HG02840 (cell line): Measurements from ENCODE around the gene TBC1D28.
"Not testable (repeated sequence)": the region's sequence is repeated elsewhere in the genome, so short reads cannot be mapped to it uniquely, and the experiment has no call there.

ENCODE experiments used
- ATAC-seq: cut with Tn5 transposase; IDR thresholded peaks from one replicate; pipeline ENCODE4 v1.9.1; 2021; ENCODE audit warnings: mild to moderate bottlenecking, moderate library complexity, moderate number of reproducible peaks; ENCODE audit not compliant: unreplicated experiment, low FRiP score

TBC1D28 gene

DNA sequence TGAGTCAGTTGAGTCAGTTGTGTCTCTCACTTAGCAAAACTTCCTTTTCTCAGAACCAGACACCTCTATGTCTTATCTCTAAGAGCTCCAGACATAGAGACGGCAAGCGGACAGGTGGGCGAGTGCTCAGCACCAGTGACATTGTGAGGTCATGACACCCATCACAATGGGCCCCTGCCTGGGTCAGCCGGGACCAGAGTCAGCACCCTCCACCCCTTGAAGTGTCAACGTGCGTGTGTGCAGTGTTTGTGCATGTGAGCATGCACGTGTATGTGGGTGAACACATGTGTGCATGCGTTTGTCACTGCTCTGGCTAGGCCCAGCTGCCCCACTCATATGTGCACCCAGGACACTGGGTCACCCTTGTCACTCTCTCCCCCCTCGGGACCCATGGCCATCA is at the start of gene TBC1D28:
Gene TBC1D28, minus strand, starts transcription at position 101 of the 400 bp plus-strand sequence. CDS start 3,039 bp downstream, outside the sequence.
- not testable (repeated sequence) for ATAC-seq

DNA sequence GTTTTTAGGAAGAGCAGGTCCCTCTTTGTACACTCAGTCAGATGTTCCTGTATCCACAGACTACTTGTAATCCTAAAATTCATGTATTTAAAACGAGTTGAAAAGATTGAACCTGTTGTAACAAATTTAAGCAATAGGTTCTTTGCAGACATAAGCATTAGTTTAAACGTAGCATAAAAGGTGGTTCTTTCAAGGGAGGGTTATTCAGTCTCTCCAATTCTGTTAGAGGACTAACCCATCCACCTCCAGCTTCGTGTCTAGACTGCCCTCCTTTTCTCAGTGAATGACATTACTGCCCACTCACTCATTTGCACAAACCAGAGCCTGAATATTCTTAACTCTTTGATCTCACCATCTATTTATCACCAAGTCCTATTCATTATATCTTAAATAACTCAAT is 38.5 kb upstream of the TBC1D28 start:
- not testable (repeated sequence) for ATAC-seq

DNA sequence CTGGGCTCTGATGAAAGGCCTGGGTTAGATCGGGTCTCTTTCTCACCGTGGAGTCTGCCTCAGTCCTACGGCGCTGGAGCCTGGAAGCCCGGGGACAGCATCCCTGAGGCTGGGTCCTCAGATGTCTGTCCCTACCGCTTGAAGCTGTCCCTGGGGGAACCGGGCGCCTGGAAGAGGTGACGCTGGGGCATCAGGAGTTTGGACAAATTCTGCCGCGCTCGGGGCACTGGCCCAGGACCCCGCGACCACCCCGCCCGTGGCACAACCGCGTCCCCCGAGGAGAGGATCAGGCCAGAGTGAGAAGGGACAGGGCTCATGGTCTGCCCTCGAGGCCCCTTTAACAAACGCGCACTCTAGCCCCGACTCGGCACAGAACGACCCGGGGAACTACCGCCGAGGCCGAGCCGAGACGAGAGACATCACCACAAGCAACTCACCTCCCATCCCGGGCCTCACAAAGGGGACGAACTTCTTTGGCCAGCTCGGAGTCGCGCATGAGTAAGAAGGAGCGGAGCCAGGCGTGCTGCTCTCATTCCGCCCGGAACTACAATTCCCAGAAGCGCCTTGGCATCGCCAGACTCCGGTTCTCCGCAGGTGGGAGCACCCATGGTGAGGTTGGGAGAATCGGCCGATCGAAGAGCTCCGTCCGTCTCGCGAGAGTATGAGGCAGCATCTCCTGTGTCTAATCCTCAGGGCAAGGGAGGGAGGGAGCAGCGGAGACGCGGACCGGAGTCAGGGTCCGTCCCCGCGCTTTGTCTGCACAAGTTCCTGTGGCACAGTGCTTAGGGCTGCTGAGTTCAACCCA is 37.8 kb upstream of the TBC1D28 start, which contains the start of gene FOXO3B:
Gene FOXO3B, minus strand, starts transcription at position 548 of the 805 bp plus-strand sequence. CDS start 663 bp downstream, outside the sequence.
- peak; percentile 95 for ATAC-seq

DNA sequence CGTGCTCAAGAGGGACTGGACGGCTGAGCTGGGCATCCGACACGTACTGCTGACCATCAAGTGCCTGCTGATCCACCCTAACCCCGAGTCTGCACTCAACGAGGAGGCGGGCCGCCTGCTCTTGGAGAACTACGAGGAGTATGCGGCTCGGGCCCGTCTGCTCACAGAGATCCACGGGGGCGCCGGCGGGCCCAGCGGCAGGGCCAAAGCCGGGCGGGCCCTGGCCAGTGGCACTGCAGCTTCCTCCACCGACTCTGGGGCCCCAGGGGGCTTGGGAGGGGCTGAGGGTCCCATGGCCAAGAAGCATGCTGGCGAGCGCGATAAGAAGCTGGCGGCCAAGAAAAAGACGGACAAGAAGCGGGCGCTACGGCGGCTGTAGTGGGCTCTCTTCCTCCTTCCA is 33.2 kb upstream of the TBC1D28 start:
- not testable (repeated sequence) for ATAC-seq

DNA sequence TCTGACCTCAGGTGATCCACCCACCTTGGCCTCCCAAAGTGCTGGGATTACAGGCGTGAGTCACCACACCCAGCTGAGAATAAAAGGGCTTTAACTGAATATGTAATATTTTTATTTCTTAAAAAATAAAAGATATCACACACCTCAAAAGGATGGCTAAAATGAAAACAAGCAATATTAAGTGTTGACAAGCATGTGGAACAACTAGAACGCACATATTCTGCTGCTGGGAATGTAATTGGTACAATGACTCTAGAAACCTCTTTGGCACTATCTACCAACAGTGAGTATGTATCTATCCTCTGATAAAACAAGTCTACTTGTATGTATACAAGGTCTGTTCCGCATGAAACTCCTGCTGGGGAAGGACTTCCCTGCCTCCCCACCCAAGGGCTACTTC is 32.7 kb upstream of the TBC1D28 start:
- ATAC-seq, result not testable (repeated sequence)

DNA sequence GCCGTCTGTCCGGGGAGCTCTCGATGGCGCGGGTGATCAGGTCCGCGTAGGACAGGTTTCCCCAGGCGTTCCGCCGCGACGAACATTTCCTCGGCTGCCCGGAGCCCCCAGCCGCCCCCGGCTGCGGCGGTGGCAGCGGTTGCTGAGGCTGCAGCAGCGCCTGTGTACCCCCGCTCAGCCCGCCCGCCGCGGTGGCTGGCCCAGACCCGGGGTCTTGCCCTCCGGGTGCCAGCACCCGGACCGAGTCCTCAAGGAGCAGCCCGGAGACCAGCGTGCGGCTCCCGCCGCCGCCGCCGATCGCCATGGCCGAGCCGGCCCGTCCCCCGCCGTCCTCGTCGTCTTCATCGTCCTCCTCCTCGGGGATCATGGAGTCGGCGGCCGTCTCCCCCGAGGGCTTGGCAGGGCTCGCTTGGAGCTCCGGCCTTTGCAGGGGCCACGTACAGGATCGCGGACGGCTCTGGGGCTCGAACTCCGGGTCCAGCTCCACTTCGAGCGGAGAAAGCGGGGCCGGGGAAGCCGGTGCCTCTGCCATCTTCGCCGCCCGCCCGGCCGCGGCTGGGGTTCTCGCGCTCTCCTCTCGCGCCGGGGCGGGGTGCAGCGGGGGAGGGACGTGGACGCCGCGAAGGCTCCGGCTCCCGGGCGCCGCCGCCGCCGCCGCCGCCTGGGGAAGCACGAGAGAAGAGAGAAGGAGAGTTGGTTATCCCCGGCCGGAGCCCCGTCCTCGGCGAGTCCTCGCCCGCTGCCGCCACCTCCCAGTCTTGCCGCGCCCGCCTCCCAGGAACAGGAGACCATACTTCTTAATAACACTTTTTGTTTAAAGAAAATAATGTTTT is 28.4 kb upstream of the TBC1D28 start:
- not testable (repeated sequence) for ATAC-seq

DNA sequence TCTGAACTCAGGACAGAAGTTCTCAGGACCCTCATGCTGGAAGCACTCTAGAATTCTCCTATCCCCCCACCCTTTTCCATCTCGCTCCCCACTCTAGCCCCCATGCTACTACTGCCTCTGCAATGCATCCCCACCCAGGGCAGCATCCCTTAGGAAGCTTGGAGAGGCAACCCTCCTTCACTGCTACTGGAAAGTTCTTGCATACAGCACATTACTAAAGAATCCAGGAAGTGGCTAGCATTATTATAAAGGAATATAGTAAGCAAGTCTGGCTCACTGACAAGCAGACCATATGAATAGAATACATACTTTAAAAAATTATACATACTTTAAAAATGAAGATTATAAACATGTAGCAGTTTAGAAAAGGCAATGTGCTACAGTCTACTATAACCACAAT is 24.4 kb upstream of the TBC1D28 start:
- ATAC-seq, result not testable (repeated sequence)

DNA sequence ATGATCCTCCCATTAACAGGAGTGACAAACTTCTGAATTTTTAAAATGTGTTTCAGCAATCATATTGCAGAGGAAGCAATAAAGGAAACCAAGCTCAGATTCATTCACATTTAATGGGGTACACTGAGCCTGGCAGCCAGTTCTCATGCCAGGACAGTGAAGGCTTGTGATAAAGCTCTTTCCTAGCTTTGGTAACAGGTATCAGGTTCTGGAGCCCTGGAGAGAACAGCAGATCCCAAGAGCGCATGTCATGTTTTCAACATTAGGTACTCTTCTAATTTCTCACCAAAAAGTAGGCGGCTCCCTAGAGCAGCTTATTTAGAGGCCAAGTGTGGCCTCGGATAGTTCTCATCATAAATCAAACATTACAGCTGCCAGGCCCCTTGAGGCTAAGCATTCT is 23.3 kb upstream of the TBC1D28 start:
- ATAC-seq, result not testable (repeated sequence)

DNA sequence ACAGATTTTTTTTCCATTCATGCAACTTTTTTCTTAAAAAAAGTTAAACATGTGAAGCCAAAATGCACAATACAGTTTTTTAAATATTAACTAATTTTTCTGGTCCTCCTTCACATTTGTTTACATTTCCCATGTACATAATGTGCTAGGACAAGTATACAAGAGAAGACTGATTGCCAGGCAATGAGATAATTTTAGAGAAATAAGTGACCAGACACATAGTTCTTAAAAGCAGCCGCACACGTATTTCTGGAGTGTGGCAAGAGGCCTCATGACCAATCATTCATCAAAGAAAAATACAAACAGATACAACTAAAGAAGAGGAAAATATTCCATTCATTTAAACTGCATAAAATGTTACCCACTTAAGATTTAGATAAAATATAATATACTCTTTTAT is 22.1 kb upstream of the TBC1D28 start:
- not testable (repeated sequence) for ATAC-seq

DNA sequence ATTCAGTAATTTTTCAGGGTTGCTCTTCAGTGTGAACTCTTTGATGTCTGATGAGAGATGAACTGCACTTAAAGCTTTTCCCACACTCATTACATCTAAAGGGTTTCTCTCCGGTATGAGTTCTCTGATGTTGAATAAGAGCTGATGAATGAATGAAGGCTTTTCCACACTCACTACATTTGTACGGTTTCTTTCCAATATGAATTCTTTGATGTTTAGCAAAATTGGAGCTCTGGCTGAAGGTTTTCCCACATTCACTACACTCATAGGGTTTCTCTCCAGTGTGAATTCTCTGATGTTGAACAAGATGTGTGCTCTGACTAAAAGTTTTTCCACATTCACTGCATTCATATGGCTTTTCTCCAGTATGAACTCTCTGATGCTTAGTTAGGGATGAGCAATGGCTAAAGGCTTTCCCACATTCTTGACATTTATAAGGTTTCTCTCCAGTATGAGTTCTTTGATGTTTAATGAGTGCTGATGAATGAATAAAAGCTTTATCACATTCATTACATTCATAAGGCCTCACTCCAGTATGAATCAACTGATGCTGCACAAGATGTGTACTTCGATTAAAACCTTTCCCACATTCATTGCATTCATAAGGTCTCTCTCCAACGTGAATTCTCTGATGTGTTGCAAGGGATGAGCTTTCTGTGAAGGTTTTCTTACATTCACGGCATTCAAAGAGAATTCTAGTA is 17.9 kb upstream of the TBC1D28 start:
- ATAC-seq, result not testable (repeated sequence)

DNA sequence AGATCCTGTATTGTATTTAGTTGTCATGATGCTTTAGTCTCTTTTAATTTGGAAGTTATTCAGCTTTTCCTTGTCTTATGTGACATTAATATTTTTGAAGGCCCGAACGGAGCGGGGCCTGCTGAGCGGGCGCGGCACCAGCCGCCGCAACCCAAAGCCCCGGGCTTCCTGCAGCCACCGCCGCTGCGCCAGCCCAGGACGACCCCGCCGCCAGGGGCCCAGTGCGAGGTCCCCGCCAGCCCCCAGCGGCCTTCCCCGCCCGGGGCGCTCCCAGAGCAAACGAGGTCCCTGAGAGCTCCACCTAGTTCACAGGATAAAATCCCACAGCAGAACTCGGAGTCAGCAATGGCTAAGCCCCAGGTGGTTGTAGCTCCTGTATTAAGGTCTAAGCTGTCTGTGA is 5.9 kb upstream of the TBC1D28 start:
- ATAC-seq, result not testable (repeated sequence)

DNA sequence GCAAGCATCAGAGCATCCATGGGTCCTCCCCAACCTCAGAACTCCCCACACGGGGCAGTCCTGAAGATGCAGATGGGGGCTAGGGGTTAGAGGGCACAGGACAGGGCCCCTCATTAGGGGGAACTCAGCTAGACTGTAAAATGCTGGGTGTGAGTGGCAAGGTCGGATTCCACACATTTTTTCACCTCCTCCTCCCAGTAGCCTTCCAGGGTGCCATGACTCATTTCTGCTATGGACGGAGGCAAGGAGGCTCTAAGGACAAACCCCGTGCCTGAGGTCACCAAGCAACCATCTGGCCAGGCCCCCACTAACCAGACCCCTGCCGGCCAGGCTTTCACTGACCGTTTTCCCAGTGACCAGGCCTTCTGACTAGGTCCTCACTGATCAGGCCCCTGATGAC is 1.1 kb downstream of the TBC1D28 start:
- ATAC-seq, result not testable (repeated sequence)

DNA sequence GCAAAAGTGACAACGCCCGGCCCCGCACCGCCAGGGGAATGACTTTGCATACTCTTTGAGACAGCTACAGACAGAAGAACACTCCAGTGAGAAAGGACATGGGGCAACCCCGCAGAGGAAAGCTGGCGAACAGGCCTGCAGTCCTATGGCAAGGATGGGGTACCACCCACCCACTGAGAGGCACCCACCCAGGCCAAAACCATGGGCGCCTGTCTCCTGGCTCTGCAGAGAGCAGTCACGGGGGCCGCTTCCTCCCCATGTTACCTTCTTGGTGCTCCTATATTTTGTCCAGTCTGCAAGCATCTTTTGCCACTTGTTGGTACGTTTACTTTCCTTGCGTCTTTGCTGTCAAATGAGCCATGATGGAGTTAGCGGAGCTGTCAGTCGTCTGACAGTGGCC is 5.8 kb downstream of the TBC1D28 start:
- ATAC-seq, result not testable (repeated sequence)

DNA sequence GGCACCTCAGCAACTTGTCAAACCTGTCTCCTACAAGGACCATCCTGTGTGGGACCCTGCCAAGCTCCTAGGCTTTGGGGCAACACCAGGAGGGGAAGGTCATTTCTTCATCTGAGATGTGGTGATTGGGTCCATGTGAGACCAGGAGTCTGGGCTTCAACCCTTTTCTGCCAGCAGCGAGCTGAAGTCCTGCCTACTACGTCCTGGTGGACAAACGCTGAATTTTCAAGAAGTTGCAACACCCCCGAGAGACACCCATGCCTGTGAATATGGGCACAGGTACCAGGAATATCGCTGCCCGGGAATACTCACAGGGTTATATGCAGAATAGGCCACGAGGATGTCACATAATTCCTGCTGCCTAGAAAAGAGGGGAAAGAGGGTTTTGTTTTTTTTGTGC is 8.0 kb downstream of the TBC1D28 start:
- ATAC-seq, result not testable (repeated sequence)

DNA sequence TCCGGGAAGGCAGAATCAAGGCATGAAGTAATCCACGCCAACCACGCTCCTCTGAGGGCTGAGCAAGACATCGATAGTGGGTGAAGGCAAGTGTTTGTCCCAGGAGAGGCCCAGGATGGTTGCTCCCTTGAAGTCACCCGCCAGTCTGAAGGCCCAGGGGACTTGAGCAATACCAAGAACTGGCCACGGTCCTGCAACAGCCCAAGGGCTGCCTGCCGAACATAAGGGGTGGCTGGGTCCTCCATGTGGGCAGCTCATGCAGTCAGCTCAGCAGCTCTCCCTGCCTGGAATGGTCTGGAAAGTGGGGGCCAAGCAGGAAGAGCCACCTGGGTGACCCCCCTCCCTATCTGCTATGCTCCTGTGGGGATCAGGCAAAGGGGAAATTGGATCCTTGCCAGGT is 8.4 kb downstream of the TBC1D28 start:
- ATAC-seq, result not testable (repeated sequence)

DNA sequence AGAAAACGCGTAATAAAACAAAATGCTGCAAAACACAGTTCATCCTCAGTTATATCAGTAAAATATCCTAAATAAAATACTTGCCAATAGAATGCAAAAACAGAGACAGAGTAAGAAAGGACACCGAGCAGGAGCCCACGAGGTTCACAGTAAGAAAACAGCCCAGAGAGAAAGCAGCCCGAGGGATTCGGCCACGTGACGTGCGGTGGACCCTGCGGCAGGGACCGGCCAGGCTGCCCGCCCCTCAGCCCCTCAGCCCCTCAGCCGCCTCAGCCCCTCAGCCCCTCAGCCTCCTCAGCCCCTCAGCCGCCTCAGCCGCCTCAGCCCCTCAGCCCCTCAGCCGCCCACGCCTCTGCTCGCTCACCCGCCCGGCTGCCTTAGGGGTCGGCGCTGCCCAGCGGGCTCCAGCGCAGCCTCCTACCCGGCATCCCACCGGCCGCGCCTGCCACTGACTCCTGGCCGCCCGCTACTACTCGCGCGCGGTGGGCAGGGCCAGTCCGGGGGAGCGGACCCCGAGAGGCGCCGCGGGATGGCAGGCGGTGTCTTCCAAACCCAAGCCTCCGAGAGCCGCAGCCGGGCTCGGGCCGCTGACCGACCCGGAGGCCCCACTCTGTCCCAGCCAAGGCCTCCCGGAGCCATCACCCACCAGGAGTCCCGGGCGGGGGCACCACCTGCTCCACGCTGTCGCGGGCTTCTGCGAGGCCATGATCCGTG is 9.5 kb downstream of the TBC1D28 start:
- ATAC-seq, result not testable (repeated sequence)

DNA sequence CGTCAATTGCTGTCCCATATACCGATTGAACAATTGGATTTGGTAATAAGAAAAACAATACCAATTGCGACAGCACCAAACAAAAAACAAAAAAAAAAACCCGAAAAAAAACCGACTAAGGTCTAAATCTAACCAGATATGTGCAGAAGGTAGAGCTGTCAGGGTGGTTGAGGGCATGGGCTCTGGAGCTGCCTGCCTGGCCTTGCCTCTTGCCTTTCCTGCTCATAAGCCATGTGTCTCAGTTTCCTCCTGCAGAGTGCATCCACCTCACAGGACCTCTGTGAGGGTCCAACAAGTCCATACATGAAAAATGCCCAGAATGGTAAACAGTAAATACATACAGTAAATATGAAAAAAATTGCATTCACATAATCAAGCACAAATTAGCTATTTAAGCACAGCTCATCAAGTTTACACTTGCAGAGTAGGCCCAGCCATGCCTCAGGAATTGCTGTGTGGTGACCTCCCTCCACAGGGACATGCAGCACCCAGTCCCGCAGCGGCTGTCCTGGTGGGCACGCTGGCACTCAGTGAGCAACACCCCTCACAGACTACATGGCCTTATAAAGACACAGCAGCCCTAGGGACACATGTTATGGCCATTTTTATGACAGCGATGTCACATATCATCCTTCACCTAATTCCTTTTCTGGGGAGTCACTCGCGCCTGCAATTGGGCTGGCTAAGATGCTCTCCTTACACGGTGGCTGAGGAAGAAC is 17.9 kb downstream of the TBC1D28 start:
- ATAC-seq, result no peak

DNA sequence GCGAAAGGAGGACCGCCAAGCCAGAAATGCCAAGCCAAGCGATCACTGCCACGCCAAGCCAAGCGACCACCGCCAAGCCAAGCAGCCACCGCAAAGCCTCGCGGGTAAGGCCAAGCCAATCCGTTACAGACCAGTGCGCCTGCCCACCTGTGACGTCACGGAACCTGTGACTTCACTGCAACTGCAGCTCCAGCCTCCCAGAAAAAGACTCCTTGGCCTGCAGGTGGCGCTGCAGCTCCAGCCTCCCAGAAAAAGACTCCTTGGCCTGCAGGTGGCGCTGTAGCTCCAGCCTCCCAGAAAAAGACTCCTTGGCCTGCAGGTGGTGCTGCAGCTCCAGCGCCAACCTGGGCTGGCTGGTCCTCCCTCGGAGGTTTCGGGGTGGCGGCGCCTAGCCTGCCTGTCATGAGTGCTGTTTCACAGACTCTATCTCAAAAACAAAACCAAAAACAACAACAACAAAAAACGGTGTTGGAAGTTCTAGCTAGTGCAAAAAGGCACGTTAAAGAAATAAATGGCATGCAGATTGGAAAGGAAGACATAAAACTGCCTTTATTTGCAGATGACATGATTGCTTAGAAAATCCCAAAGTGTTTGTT is 18.6 kb downstream of the TBC1D28 start:
- peak; percentile 78 for ATAC-seq
